HG03354 (cell line): ENCODE results near the gene TGIF1.

Experiments
- ATAC-seq: cut with Tn5 transposase; IDR thresholded peaks from one replicate; pipeline ENCODE4 v1.9.1; 2021; ENCODE audit warnings: mild to moderate bottlenecking; ENCODE audit not compliant: unreplicated experiment, poor library complexity, severe bottlenecking

TGIF1 gene

DNA sequence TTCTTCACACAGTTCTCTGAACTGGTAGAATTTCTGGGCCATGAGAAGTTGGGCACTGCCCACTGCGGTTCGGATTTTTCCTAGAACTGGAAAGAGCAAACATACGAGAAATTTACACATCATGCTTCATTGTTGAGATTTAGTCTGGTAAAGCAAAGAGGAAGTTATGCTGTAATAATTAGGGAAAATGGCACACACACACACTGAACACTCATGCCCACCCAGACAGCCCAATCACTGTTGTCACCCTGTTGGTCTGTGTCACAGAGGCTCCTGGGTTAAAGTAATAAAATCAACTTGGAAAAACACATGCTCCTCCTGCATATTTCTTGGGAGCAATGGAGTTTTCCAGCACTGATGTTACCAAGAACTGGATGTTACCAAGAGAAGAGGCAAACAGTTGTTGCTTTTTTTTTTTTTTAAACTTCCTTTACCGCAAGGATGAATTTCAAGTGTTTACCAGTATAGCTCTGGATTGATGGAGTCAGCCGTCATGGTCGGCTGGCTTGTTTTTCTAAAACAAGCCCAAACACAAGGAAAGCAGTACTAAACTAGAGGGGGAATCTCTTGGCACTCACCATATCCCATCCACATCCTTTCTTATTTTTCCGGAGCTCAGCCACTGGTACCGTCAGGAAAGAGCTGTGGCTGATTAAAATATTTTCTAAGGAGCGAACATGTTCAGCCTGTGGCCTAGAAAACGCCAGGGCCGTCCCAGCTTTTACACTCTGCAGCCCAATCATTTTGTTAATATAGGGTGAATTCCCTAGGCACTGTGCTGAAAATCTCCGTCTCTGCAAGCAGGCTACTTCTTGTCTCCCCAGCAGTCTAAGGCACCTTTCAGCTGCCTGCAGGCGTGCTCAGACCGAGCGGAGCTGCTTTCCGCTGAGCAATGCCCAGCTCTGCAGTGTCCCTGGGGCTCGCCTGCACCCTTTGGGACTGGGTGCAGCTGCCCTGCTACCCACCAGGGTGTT is 58.9 kb downstream of the TGIF1 start:
- ATAC-seq, result no peak
